HepG2 (cell line): Measurements from ENCODE around the gene ABCB8. TPM values are rescaled to one million over a fixed set of nuclear protein-coding genes. Genes with fewer than 3 reads are reported as not detected.

Experiments
- ATAC-seq: fragments of 200-7000 bp; cut with Tn5 transposase; 3 replicates; pipeline ENCODE4 v1.9.1; 2020; ENCODE audit warnings: mild to moderate bottlenecking, moderate library complexity
- BruUV-seq: library from RNA; stranded (reverse); fragments of 400-500 nt; replicated peaks from 2 replicates; lab custom pipeline; 2021; lab: Mats Ljungman, UMichigan
- CTCF ChIA-PET: fragments of 300-600 bp; formaldehyde crosslinking; extraction: SDS; loops from one replicate; lab custom pipeline; 2021; ENCODE audit warnings: low total read pairs, inconsistent platforms, low intra/inter-chr PET ratio; lab: Yijun Ruan, JAX
- POLR2A ChIA-PET: fragments of 350-600 bp; sonication (Branson Sonifier 250); formaldehyde crosslinking; loops from one replicate; lab custom pipeline; 2020; ENCODE audit warnings: antibody characterized with exemption, inconsistent platforms; lab: Yijun Ruan, JAX
- DNase-seq: peaks from one replicate; pipeline ENCODE4 v3.0.0-alpha.2; 2015; ENCODE audit warnings: low spot score
- FAIRE-seq: peaks from 3 replicates; lab custom pipeline; 2011; peaks lifted over from hg19 to GRCh38; lab: Jason Lieb, UNC
- H2AFZ ChIP-seq: one replicate; pipeline ENCODE4 v1.6.1; 2011; ENCODE audit warnings: low read length, inconsistent platforms
- H3K27ac ChIP-seq: fragments of 300-600 bp; 3 replicates; pipeline ENCODE4 v1.8.0; 2011; ENCODE audit warnings: mixed run types, mild to moderate bottlenecking, mixed read lengths, low read length, inconsistent platforms; ENCODE audit not compliant: insufficient read depth; ENCODE audit errors: extremely low read length
- H3K27me3 ChIP-seq, 2 experiments: fragments of 200-600 bp in 1 of 2; 2 replicates in 1 of 2; 3 replicates in 1 of 2; pipeline versions ENCODE4 v1.6.0 to v1.8.0; 2011; ENCODE audit warnings: low read length in 2 of 2, mild to moderate bottlenecking in 2 of 2, moderate library complexity in 2 of 2, inconsistent platforms in 1 of 2; ENCODE audit not compliant: insufficient read depth in 2 of 2, control insufficient read depth in 1 of 2
- H3K36me3 ChIP-seq, 2 experiments: fragments of 200-600 bp in 1 of 2; replicated peaks in 1 of 2; 2 replicates in 1 of 2; 3 replicates in 1 of 2; pipeline versions ENCODE4 v1.5.1 to v1.8.0; 2011; ENCODE audit warnings: low read length in 2 of 2, inconsistent platforms in 1 of 2; ENCODE audit not compliant: insufficient read depth in 2 of 2, control insufficient read depth in 1 of 2
- H3K4me1 ChIP-seq: 2 replicates; pipeline ENCODE4 v1.5.1; 2012; ENCODE audit warnings: low read length, inconsistent platforms; ENCODE audit not compliant: insufficient read depth
- H3K4me2 ChIP-seq: 2 replicates; pipeline ENCODE4 v1.6.0; 2011; ENCODE audit warnings: low read depth, low read length, inconsistent platforms
- H3K4me3 ChIP-seq, 3 experiments: fragments of 200-600 bp in 1 of 3; sonication (generic), shearing (Covaris generic) in 1 of 3; replicated peaks in 1 of 3; 2 replicates each; pipeline ENCODE4 v1.5.1; 2011 to 2016; ENCODE audit warnings: low read length in 3 of 3, inconsistent platforms in 2 of 3, low read depth in 2 of 3, mild to moderate bottlenecking in 2 of 3, control low read depth in 1 of 3, mixed read lengths in 1 of 3; ENCODE audit not compliant: insufficient read depth in 1 of 3
- H3K79me2 ChIP-seq: one replicate; pipeline ENCODE4 v1.6.1; 2011; ENCODE audit warnings: low read length, inconsistent platforms; ENCODE audit not compliant: insufficient read depth
- H3K9ac ChIP-seq: 2 replicates; pipeline ENCODE4 v1.6.0; 2011; ENCODE audit warnings: mild to moderate bottlenecking, low read depth, low read length, inconsistent platforms; ENCODE audit not compliant: insufficient read depth
- H3K9me3 ChIP-seq: 2 replicates; pipeline ENCODE4 v1.5.1; 2012; ENCODE audit warnings: mild to moderate bottlenecking, low read length
- H4K20me1 ChIP-seq: 2 replicates; pipeline ENCODE4 v1.6.0; 2011; ENCODE audit warnings: inconsistent platforms, mild to moderate bottlenecking, low read length, moderate library complexity; ENCODE audit not compliant: insufficient read depth
- AGO1 ChIP-seq: fragments of 200-400 bp; formaldehyde crosslinking; IDR thresholded peaks from 2 replicates; pipeline ENCODE4 v1.6.1; 2017; ENCODE audit warnings: mild to moderate bottlenecking, low read depth, low read length, moderate library complexity; ENCODE audit not compliant: poor library complexity, severe bottlenecking
- AGO2 ChIP-seq: fragments of 200-400 bp; formaldehyde crosslinking; optimal IDR thresholded peaks from 2 replicates; pipeline ENCODE3; 2017; ENCODE audit warnings: mild to moderate bottlenecking, low read depth, low read length, moderate library complexity
- CENPX ChIP-seq: sonication (generic); formaldehyde crosslinking; IDR thresholded peaks from 2 replicates; pipeline ENCODE4 v1.9.0; 2021; ENCODE audit warnings: mild to moderate bottlenecking, missing genetic modification reagents, moderate library complexity
- CREM ChIP-seq, 2 experiments: sonication (generic) in 1 of 2; formaldehyde crosslinking in 1 of 2; IDR thresholded peaks; 2 replicates each; pipeline versions ENCODE4 v1.4.0 to v1.6.1; 2016 to 2020; ENCODE audit warnings: antibody characterized with exemption in 1 of 2, mild to moderate bottlenecking in 1 of 2, missing genetic modification reagents in 1 of 2
- FOSL1 ChIP-seq: sonication (generic); formaldehyde crosslinking; IDR thresholded peaks from 2 replicates; pipeline ENCODE4 v1.9.0; 2021; ENCODE audit warnings: missing genetic modification reagents, borderline replicate concordance
- HDAC6 ChIP-seq: fragments of 200-600 bp; sonication (generic); IDR thresholded peaks from 2 replicates; pipeline ENCODE4 v1.7.0; 2017; ENCODE audit warnings: mild to moderate bottlenecking, antibody characterized with exemption, low read length, low read depth
- HIVEP1 ChIP-seq: sonication (generic); formaldehyde crosslinking; IDR thresholded peaks from 2 replicates; pipeline ENCODE4 v1.4.0; 2020; ENCODE audit warnings: mild to moderate bottlenecking, missing genetic modification reagents
- HNF1B ChIP-seq: sonication (generic); formaldehyde crosslinking; IDR thresholded peaks from 2 replicates; pipeline ENCODE4 v1.5.1; 2020; ENCODE audit warnings: mild to moderate bottlenecking, moderate library complexity, missing genetic modification reagents
- MED8 ChIP-seq: sonication (generic); formaldehyde crosslinking; IDR thresholded peaks from 2 replicates; pipeline ENCODE4 v1.8.1; 2023; ENCODE audit warnings: mild to moderate bottlenecking, missing genetic modification reagents; ENCODE audit not compliant: insufficient replicate concordance
- PTBP1 ChIP-seq: fragments of 200-400 bp; formaldehyde crosslinking; IDR thresholded peaks from 2 replicates; pipeline ENCODE4 v1.6.1; 2018; ENCODE audit warnings: low read length, low read depth; ENCODE audit not compliant: poor library complexity, severe bottlenecking
- XRCC5 ChIP-seq: fragments of 200-400 bp; formaldehyde crosslinking; optimal IDR thresholded peaks from 2 replicates; pipeline ENCODE3; 2017; ENCODE audit warnings: mild to moderate bottlenecking, low read length
- ZNF687 ChIP-seq: sonication (generic); formaldehyde crosslinking; IDR thresholded peaks from 2 replicates; pipeline ENCODE4 v1.5.1; 2020; ENCODE audit warnings: mild to moderate bottlenecking, missing genetic modification reagents, moderate library complexity
- ZNF704 ChIP-seq: sonication (generic); formaldehyde crosslinking; IDR thresholded peaks from 2 replicates; pipeline ENCODE4 v1.8.1; 2023; ENCODE audit warnings: mild to moderate bottlenecking, inconsistent platforms, moderate library complexity, missing genetic modification reagents, borderline replicate concordance
- WGBS: methylation state at CpG from one replicate; pipeline ENCODE4 v1.1.6; 2017; ENCODE audit warnings: low lambda C conversion rate; 5-methylcytosine and 5-hydroxymethylcytosine counted together
- in situ Hi-C: cut with HindIII; loops from 2 replicates; pipeline ENCODE4 v1.10.0; 2017; ENCODE audit warnings: low pct_unique_long_range_greater_than_20kb; ENCODE audit not compliant: extremely low pct_ligation_motif_present
- intact Hi-C: fragments of 100-400 bp; cut with micrococcal nuclease; formaldehyde crosslinking; loops from one replicate; pipeline ENCODE4 v1.10.0; 2022; ENCODE audit not compliant: unreplicated experiment
- polyA plus RNA-seq, 8 experiments: library from polyadenylated mRNA; depleted of rRNA in 3 of 8; stranded (reverse) in 7 of 8; unstranded in 1 of 8; fragments of >200 nt; fragmentation: Illumina TruSeq in 4 of 8; extraction: Trizol in 4 of 8; gene quantifications; 2 replicates each; pipeline versions ENCODE4 v1.2.1 to v1.2.3, GENCODE V29; 2011 to 2016; ENCODE audit warnings: low read depth in 4 of 8, missing spikeins in 1 of 8, mixed read lengths in 1 of 8; ENCODE audit not compliant: insufficient read depth in 1 of 8
- total RNA-seq, 5 experiments: library from RNA; depleted of rRNA; stranded (reverse); fragments of >200 nt; fragmentation: Illumina TruSeq; extraction: Trizol; gene quantifications; 2 replicates each; pipeline ENCODE4 v1.2.3, GENCODE V29; 2016; ENCODE audit warnings: low read depth in 1 of 5
- TF ChIP-seq, protein P1 (sequence below): sonication (generic); formaldehyde crosslinking; IDR thresholded peaks from 2 replicates; pipeline ENCODE4 v1.4.0; 2020; ENCODE audit warnings: mild to moderate bottlenecking, missing genetic modification reagents

The ABCB8 gene
- total and polyA plus RNA-seq, 2 of the 13 experiments (the other 11 are each of a cell fraction or from before 2014, with no cell fraction given) = 6.6 to 16.7 TPM

GRCh38 chr7:151060113-151060415 is 31.8 kb downstream of the ABCB8 start:
- H3K9ac ChIP-seq = peak overlapping the region; percentile 71
- ChIA-PET POLR2A (interaction anchor here (1.4 to 4.4 kb wide), 4 partner anchors 22 to 32 kb away, joined by 4 to 144 read pairs (median 7); partner anchors contain the start of genes ABCB8, AGAP3, FASTK and TMUB1), CTCF (interaction anchor here (0.8 kb wide), 1 partner anchor 51 kb away, joined by 3 read pairs; no protein-coding TSS in a partner anchor)
- 2% methylated on average over 11 of the region's 17 CpGs for WGBS
- no peaks in the 10 kb centered on the region; a peak in 1 of 5 replicates for H3K27me3 ChIP-seq
- H3K4me3 ChIP-seq = peak overlapping the region; percentile 69 to 92 (median 90)
- no peak for ATAC-seq
- BruUV-seq = no TSS peak
- H2AFZ ChIP-seq = no peak overlapping the region
- peaks cover 4% of the 10 kb centered on the region; the same call in 1 of the 2 replicates for H4K20me1 ChIP-seq
- peaks cover 16% of the 10 kb centered on the region for H3K79me2 ChIP-seq
- no peak for DNase-seq
- peak overlapping the region; percentile 98 for H3K4me2 ChIP-seq
- no peaks in the 10 kb centered on the region for H3K9me3 ChIP-seq
- H3K4me1 ChIP-seq = peaks cover 56% of the 10 kb centered on the region
- peaks cover 1 to 8% of the 10 kb centered on the region in 2 experiments; a peak in 4 of 5 replicates for H3K36me3 ChIP-seq
- intact Hi-C loops = no loop called here
- H3K27ac ChIP-seq = peak overlapping the region; percentile 86
- FAIRE-seq = no peak
- in situ Hi-C loops = no loop called here
- TF ChIP-seq AGO1 (peak; percentile 3), XRCC5 (no peak), HNF1B (CRISPR knock-in tag) (0 out of 2 replicates have a peak, but pooled peaks have one; percentile 44), ZNF704 (CRISPR knock-in tag) (0 out of 2 replicates have a peak, but pooled peaks have one; percentile 9), PTBP1 (no peak), FOSL1 (CRISPR knock-in tag) (no peak), CENPX (no peak), MED8 (CRISPR knock-in tag) (peak; percentile 16), AGO2 (peak; percentile 29), ZNF687 (peak; percentile 25; the same call in 1 of the 2 replicates), HDAC6 (no peak), CREM (IDR thresholded peaks at IDR 0.05) (no peak), CREM (CRISPR knock-in tag; IDR thresholded peaks at IDR 0.05) (no peak), HIVEP1 (CRISPR knock-in tag) (no peak; the same call in 1 of the 2 replicates)
- TF ChIP-seq, protein P1, sequence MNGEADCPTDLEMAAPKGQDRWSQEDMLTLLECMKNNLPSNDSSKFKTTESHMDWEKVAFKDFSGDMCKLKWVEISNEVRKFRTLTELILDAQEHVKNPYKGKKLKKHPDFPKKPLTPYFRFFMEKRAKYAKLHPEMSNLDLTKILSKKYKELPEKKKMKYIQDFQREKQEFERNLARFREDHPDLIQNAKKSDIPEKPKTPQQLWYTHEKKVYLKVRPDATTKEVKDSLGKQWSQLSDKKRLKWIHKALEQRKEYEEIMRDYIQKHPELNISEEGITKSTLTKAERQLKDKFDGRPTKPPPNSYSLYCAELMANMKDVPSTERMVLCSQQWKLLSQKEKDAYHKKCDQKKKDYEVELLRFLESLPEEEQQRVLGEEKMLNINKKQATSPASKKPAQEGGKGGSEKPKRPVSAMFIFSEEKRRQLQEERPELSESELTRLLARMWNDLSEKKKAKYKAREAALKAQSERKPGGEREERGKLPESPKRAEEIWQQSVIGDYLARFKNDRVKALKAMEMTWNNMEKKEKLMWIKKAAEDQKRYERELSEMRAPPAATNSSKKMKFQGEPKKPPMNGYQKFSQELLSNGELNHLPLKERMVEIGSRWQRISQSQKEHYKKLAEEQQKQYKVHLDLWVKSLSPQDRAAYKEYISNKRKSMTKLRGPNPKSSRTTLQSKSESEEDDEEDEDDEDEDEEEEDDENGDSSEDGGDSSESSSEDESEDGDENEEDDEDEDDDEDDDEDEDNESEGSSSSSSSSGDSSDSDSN (CRISPR knock-in tag) = peak; percentile 76
